Endothelial cell of umbilical vein (primary cell): ENCODE data around the gene SMIM33.

Experiments
- EZH2 ChIP-seq: IDR thresholded peaks from 2 replicates; pipeline ENCODE4 v1.6.1; 2012; ENCODE audit warnings: borderline replicate concordance, low read depth, mild to moderate bottlenecking, moderate library complexity, low read length, inconsistent platforms; ENCODE audit not compliant: severe bottlenecking
- GATA2 ChIP-seq: IDR thresholded peaks from 2 replicates; pipeline ENCODE4 v1.7.0; 2011; ENCODE audit warnings: low read depth, mild to moderate bottlenecking, moderate library complexity, mixed read lengths, low read length; ENCODE audit not compliant: insufficient read length, insufficient read depth
- JUN ChIP-seq: IDR thresholded peaks from 2 replicates; pipeline ENCODE4 v1.6.1; 2011; ENCODE audit warnings: borderline replicate concordance, low read depth; ENCODE audit not compliant: insufficient read length, insufficient read depth
- MYC ChIP-seq: IDR thresholded peaks from one replicate; pipeline ENCODE4 v1.6.1; 2011; ENCODE audit warnings: mild to moderate bottlenecking, low read depth, low read length
- POLR2A ChIP-seq: IDR thresholded peaks from 2 replicates; pipeline ENCODE4 v1.6.1; 2012; ENCODE audit warnings: low read depth, mild to moderate bottlenecking, control low read depth, low read length
- POLR2AphosphoS5 ChIP-seq: IDR thresholded peaks from 2 replicates; pipeline ENCODE4 v1.6.1; 2012; ENCODE audit warnings: low read depth, mild to moderate bottlenecking, control low read depth, low read length, moderate library complexity; ENCODE audit not compliant: insufficient read depth
- TF ChIP-seq, protein P1 (sequence below), 2 donors: IDR thresholded peaks; 1 replicate in 1 of 2; 2 replicates in 1 of 2; pipeline ENCODE4 v1.5.1; 2011; ENCODE audit warnings: low read length in 2 of 2, mild to moderate bottlenecking in 2 of 2, moderate library complexity in 2 of 2, control low read depth in 1 of 2, inconsistent platforms in 1 of 2, low read depth in 1 of 2; ENCODE audit not compliant: insufficient read depth in 1 of 2; ENCODE audit errors: extremely low read depth in 1 of 2
- TF ChIP-seq, protein P2 (sequence below): IDR thresholded peaks from 2 replicates; pipeline ENCODE4 v1.6.1; 2011; ENCODE audit not compliant: insufficient read depth, insufficient read length

- TF ChIP-seq, protein P1, sequence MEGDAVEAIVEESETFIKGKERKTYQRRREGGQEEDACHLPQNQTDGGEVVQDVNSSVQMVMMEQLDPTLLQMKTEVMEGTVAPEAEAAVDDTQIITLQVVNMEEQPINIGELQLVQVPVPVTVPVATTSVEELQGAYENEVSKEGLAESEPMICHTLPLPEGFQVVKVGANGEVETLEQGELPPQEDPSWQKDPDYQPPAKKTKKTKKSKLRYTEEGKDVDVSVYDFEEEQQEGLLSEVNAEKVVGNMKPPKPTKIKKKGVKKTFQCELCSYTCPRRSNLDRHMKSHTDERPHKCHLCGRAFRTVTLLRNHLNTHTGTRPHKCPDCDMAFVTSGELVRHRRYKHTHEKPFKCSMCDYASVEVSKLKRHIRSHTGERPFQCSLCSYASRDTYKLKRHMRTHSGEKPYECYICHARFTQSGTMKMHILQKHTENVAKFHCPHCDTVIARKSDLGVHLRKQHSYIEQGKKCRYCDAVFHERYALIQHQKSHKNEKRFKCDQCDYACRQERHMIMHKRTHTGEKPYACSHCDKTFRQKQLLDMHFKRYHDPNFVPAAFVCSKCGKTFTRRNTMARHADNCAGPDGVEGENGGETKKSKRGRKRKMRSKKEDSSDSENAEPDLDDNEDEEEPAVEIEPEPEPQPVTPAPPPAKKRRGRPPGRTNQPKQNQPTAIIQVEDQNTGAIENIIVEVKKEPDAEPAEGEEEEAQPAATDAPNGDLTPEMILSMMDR (IDR thresholded peaks at IDR 0.05; ENCODE audit: extremely low read depth in 1 of 2, insufficient read depth in 1 of 2, low read depth in 1 of 2, low read length in 2 of 2), result no peak
- no peak for TF ChIP-seq EZH2
- no peak for TF ChIP-seq MYC
- no peak for TF ChIP-seq POLR2AphosphoS5
- TF ChIP-seq GATA2, result peak; percentile 57
- no peak for TF ChIP-seq POLR2A
- TF ChIP-seq, protein P2, sequence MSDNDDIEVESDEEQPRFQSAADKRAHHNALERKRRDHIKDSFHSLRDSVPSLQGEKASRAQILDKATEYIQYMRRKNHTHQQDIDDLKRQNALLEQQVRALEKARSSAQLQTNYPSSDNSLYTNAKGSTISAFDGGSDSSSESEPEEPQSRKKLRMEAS, result no peak
- no peak for TF ChIP-seq JUN
Observed at GRCh38 chr5:139494832-139495231, 24.0 kb downstream of the SMIM33 start.
